Adrenal gland (tissue), 12 donors: ENCODE results near the gene COL2A1. TPM values are rescaled to one million over a fixed set of nuclear protein-coding genes. Genes with fewer than 3 reads are reported as not detected.

Source experiments
- DNase-seq, 7 donors: peaks; one replicate each; pipeline ENCODE4 v3.0.0-alpha.2; 2019 to 2020
- H3K27ac ChIP-seq, 5 donors: fragments of 200-600 bp; sonication (generic) in 4 of 5; 1 replicate in 3 of 5; 2 replicates in 2 of 5; pipeline versions ENCODE4 v1.5.1 to v1.8.0; 2016 to 2020; ENCODE audit warnings: mild to moderate bottlenecking in 1 of 5
- H3K27me3 ChIP-seq: fragments of 200-600 bp; 2 replicates; pipeline ENCODE4 v1.8.0; 2021
- H3K36me3 ChIP-seq, 2 donors: fragments of 200-600 bp; replicated peaks in 1 of 2; 1 replicate in 1 of 2; 2 replicates in 1 of 2; pipeline versions ENCODE4 v1.5.1 to v1.8.0; 2018 to 2022
- H3K4me1 ChIP-seq, 2 donors: fragments of 200-600 bp; replicated peaks in 1 of 2; 1 replicate in 1 of 2; 2 replicates in 1 of 2; pipeline versions ENCODE4 v1.5.1 to v1.8.0; 2018 to 2021
- H3K4me3 ChIP-seq, 4 donors: fragments of 200-600 bp; sonication (generic) in 3 of 4; one replicate each; pipeline ENCODE4 v1.5.1; 2016 to 2018
- H3K9me3 ChIP-seq, 3 donors: fragments of 200-600 bp; sonication (generic) in 1 of 3; replicated peaks in 1 of 3; 1 replicate in 2 of 3; 2 replicates in 1 of 3; pipeline versions ENCODE4 v1.5.1 to v1.8.0; 2016 to 2021
- CTCF ChIP-seq, 6 experiments: fragments of 450-650 bp in 4 of 6; fragments of 200-600 bp in 2 of 6; sonication (generic) in 1 of 6; IDR thresholded peaks; 1 replicate in 5 of 6; 2 replicates in 1 of 6; pipeline versions ENCODE4 v1.5.1 to v1.8.0; 2016 to 2021; ENCODE audit warnings: antibody characterized with exemption in 6 of 6, mild to moderate bottlenecking in 2 of 6, moderate library complexity in 1 of 6
- POLR2A ChIP-seq, 2 donors: fragments of 450-650 bp; IDR thresholded peaks; one replicate each; pipeline ENCODE4 v1.6.1; 2017; ENCODE audit warnings: antibody characterized with exemption in 2 of 2, mild to moderate bottlenecking in 2 of 2, moderate library complexity in 1 of 2
- WGBS, 4 donors: extraction: QIAGEN DNeasy Blood & Tissue Kit in 2 of 4; methylation state at CpG; one replicate each; pipeline versions ENCODE4 v1.1.5 to v1.1.7; 2013 to 2017; 5-methylcytosine and 5-hydroxymethylcytosine counted together
- intact Hi-C, 2 donors: fragments of 100-400 bp; cut with DNase I; formaldehyde crosslinking; loops; one replicate each; pipeline versions ENCODE4 v1.14.1 to v1.15.0; 2022 to 2023
- polyA plus RNA-seq, 3 donors: library from polyadenylated mRNA; stranded (reverse); fragments of 200-250 nt in 2 of 3; fragments of 350-450 nt in 1 of 3; fragmentation: Illumina TruSeq in 1 of 3; extraction: RNeasy Lipid Tissue Mini Kit (QIAGEN cat#74804) in 1 of 3; gene quantifications; one replicate each; pipeline ENCODE4 v1.2.3, GENCODE V29; 2013 to 2014
- total RNA-seq, 9 donors: library from RNA; depleted of rRNA in 4 of 9; stranded (reverse); fragments of >200 nt in 4 of 9; fragments of 120-200 nt in 1 of 9; fragmentation: NEBNext Ultra II Directional in 1 of 9; extraction: Animal tissue kit (Norgen Biotek cat#: 25700) in 1 of 9; gene quantifications; one replicate each; pipeline versions ENCODE4 v1.1.0 to v1.2.4, GENCODE V29; 2013 to 2023
- donor health status: healthy with polysubstance abuse.
- donor health status: Bipolar disorder and iron deficiency.
- donor health status: DM: yes; HTN: yes; CAD: no.
- donor health status: DM: no; HTN: no; CAD: no.
- donor health status: DM: no; HTN: no; CAD: no.
- donor health status: DM: yes; HTN: yes; CAD: no.

Gene COL2A1
- total and polyA plus RNA-seq, 12 donors: 0.07 to 18.2 (median 0.25) TPM; not detected in 3

GRCh38 chr12:47931187-47931586 is 73.1 kb downstream of the COL2A1 start:
- Histone ChIP-seq H3K4me3 (no peak overlapping the region), H3K36me3 (no peaks in the 10 kb centered on the region), H3K9me3 (no peaks in the 10 kb centered on the region), H3K27ac (no peak overlapping the region), H3K27me3 (no peaks in the 10 kb centered on the region), H3K4me1 (no peaks in the 10 kb centered on the region)
- 77 to 95% (median 86%) methylated on average over 1 of the region's 1 CpG for WGBS, 4 donors
- intact Hi-C loops: no loop called here
- DNase-seq: no peak
- TF ChIP-seq POLR2A (IDR thresholded peaks at IDR 0.05): no peak
- TF ChIP-seq CTCF (IDR thresholded peaks at IDR 0.05): no peak

GRCh38 chr12:47930634-47931033 is 73.6 kb downstream of the COL2A1 start:
- intact Hi-C loops: no loop called here
- no peaks in the 10 kb centered on the region for H3K9me3 ChIP-seq
- no peaks in the 10 kb centered on the region for H3K36me3 ChIP-seq
- H3K27ac ChIP-seq: no peak overlapping the region
- H3K27me3 ChIP-seq: no peaks in the 10 kb centered on the region
- no peak for DNase-seq
- WGBS, 4 donors: 88 to 95% (median 92%) methylated on average over 5 of the region's 5 CpGs
- no peak for TF ChIP-seq CTCF (IDR thresholded peaks at IDR 0.05)
- no peak for TF ChIP-seq POLR2A (IDR thresholded peaks at IDR 0.05)
- no peaks in the 10 kb centered on the region for H3K4me1 ChIP-seq
- no peak overlapping the region for H3K4me3 ChIP-seq

- 84 to 89% (median 85%) methylated on average over 3 of the region's 3 CpGs for WGBS, 4 donors
- Histone ChIP-seq H3K27me3 (no peaks in the 10 kb centered on the region), H3K4me3 (no peak overlapping the region), H3K36me3 (no peaks in the 10 kb centered on the region), H3K9me3 (no peaks in the 10 kb centered on the region), H3K27ac (no peak overlapping the region), H3K4me1 (no peaks in the 10 kb centered on the region)
- intact Hi-C loops: no loop called here
- no peak for DNase-seq
- TF ChIP-seq CTCF (IDR thresholded peaks at IDR 0.05): no peak
- no peak for TF ChIP-seq POLR2A (IDR thresholded peaks at IDR 0.05)
These were observed 76.9 kb downstream of the COL2A1 start for GRCh38 chr12:47927346-47927745.

Other genes with a start within 250 kb of the COL2A1 start
- gene RAPGEF3, start 245.6 kb downstream of the COL2A1 start, total RNA-seq: 10 to 100 TPM in 3 of 9 donors, 1 to 10 TPM in 6; 2.4 to 14.6 (median 8.8) TPM
- gene RAPGEF3, start 245.6 kb downstream of the COL2A1 start, polyA plus RNA-seq: 10 to 100 TPM in 2 of 3 donors, 1 to 10 TPM in 1; 1.4 to 69.4 (median 43.8) TPM
- gene SLC48A1, start 231.2 kb downstream of the COL2A1 start, total RNA-seq: 10 to 100 TPM in 8 of 9 donors, 1 to 10 TPM in 1; 8.5 to 91.9 (median 65.9) TPM
- gene SLC48A1, start 231.2 kb downstream of the COL2A1 start, polyA plus RNA-seq: 10 to 100 TPM; 36.3 to 51.0 (median 44.8) TPM
- gene HDAC7, start 184.6 kb downstream of the COL2A1 start, total RNA-seq: 100 to 1,000 TPM in 5 of 9 donors, 10 to 100 TPM in 3, 1 to 10 TPM in 1; 9.1 to 178 (median 142) TPM
- 100 to 1,000 TPM; 110 to 184 (median 164) TPM for gene HDAC7, start 184.6 kb downstream of the COL2A1 start, polyA plus RNA-seq
- gene VDR, start 99.5 kb downstream of the COL2A1 start, total RNA-seq: 10 to 100 TPM in 8 of 9 donors, 1 to 10 TPM in 1; 6.9 to 80.1 (median 21.0) TPM
- gene VDR, start 99.5 kb downstream of the COL2A1 start, polyA plus RNA-seq: 10 to 100 TPM in 2 of 3 donors, 1 to 10 TPM in 1; 7.5 to 64.7 (median 15.8) TPM
- gene TMEM106C, start 40.9 kb downstream of the COL2A1 start, total RNA-seq: 100 to 1,000 TPM in 3 of 9 donors, 10 to 100 TPM in 6; 28.8 to 119 (median 61.1) TPM
- 10 to 100 TPM; 24.6 to 51.6 (median 31.5) TPM for gene TMEM106C, start 40.9 kb downstream of the COL2A1 start, polyA plus RNA-seq
- 10 to 100 TPM in 6 of 9 donors, 1 to 10 TPM in 3; 6.0 to 21.6 (median 12.9) TPM for gene SENP1, start 101.6 kb upstream of the COL2A1 start, total RNA-seq
- gene SENP1, start 101.6 kb upstream of the COL2A1 start, polyA plus RNA-seq: 10 to 100 TPM in 1 of 3 donors, 1 to 10 TPM in 2; 3.0 to 10.2 (median 3.8) TPM
- 100 to 1,000 TPM in 7 of 9 donors, 10 to 100 TPM in 2; 94.3 to 183 (median 119) TPM for gene PFKM, start 114.9 kb upstream of the COL2A1 start, total RNA-seq
- 10 to 100 TPM; 44.4 to 93.7 (median 67.4) TPM for gene PFKM, start 114.9 kb upstream of the COL2A1 start, polyA plus RNA-seq
- 10 to 100 TPM; 29.5 to 69.8 (median 50.9) TPM for gene ASB8, start 153.0 kb upstream of the COL2A1 start, total RNA-seq
- 10 to 100 TPM; 13.9 to 68.8 (median 15.5) TPM for gene ASB8, start 153.0 kb upstream of the COL2A1 start, polyA plus RNA-seq
- gene CCDC184, start 179.2 kb upstream of the COL2A1 start, total RNA-seq: 10 to 100 TPM in 2 of 9 donors, 1 to 10 TPM in 7; 1.4 to 12.8 (median 8.2) TPM
- gene CCDC184, start 179.2 kb upstream of the COL2A1 start, polyA plus RNA-seq: 1 to 10 TPM; 3.6 to 6.2 (median 5.7) TPM
- not detected for gene OR10AD1, start 198.8 kb upstream of the COL2A1 start, total RNA-seq
- gene OR10AD1, start 198.8 kb upstream of the COL2A1 start, polyA plus RNA-seq: under 1 TPM in 1 of 3 donors, not detected in 2; 0.16 TPM